Glomerular visceral epithelial cell (primary cell): ENCODE results near the gene ANKZF1.

Source experiments
- DNase-seq: peaks from one replicate; pipeline ENCODE4 v3.0.0-alpha.2; 2016; ENCODE audit errors: extremely low spot score

Gene ANKZF1

GRCh38 chr2:219282943-219283581 is 53.5 kb downstream of the ANKZF1 start:
- no peak for DNase-seq

- no peak for DNase-seq
These were observed 55.1 kb downstream of the ANKZF1 start for GRCh38 chr2:219284501-219285372.

GRCh38 chr2:219285373-219285735 is 55.7 kb downstream of the ANKZF1 start:
- no peak for DNase-seq

- DNase-seq: no peak
These were observed 56.4 kb downstream of the ANKZF1 start for GRCh38 chr2:219285894-219286425.
